ENCODE results near the gene COL25A1. TPM values are rescaled to one million over a fixed set of nuclear protein-coding genes. Genes with fewer than 3 reads are reported as not detected.

The COL25A1 gene
- total RNA-seq, 1 experiment from 2014 or later, result 4.2 TPM

GRCh38 chr4:109160494-109160893 lies 142.0 kb downstream of the COL25A1 start:
- H4K5ac ChIP-seq (ENCODE audit: insufficient read length, low read depth, low read length), result no peak overlapping the region
- Mint-ChIP-seq H3K27ac (peak overlapping the region in 1 of 3 experiments; percentile 55; a peak in 1 of 7 replicates), H3K27me3 (ENCODE audit: low read depth) (no peaks in the 10 kb centered on the region), H3K4me3 (no peak overlapping the region), H3K4me1 (peaks cover 17 to 19% of the 10 kb centered on the region in 2 experiments), H3K9me3 (no peaks in the 10 kb centered on the region), H3K36me3 (ENCODE audit: insufficient read depth in 1 of 3, low read depth in 3 of 3) (no peaks in the 10 kb centered on the region)
- H3K79me2 ChIP-seq (ENCODE audit: insufficient read depth, low read length), result no peaks in the 10 kb centered on the region
- H2BK12ac ChIP-seq (ENCODE audit: insufficient read length, low read depth, low read length), result no peak overlapping the region
- TF ChIP-seq CTCF (conservative IDR thresholded peaks at IDR 0.05), result no peak
- H3K27me3 ChIP-seq (ENCODE audit: insufficient read depth, low read length), result no peaks in the 10 kb centered on the region
- H3T11ph ChIP-seq (ENCODE audit: low read length), result no peak overlapping the region
- H3K79me1 ChIP-seq (ENCODE audit: insufficient read depth, low read depth, low read length, poor library complexity, severe bottlenecking), result no peaks in the 10 kb centered on the region
- no CpG with 5 or more reads among the region's 4 CpGs for WGBS (ENCODE audit: extremely low coverage, insufficient read length, low lambda C conversion rate)
- H3K9ac ChIP-seq (ENCODE audit: extremely low read depth, insufficient read length, low read length), result no peak overlapping the region
- no peak overlapping the region for H4K91ac ChIP-seq (ENCODE audit: insufficient read length, low read depth, low read length)
- no peak overlapping the region for H2BK15ac ChIP-seq (ENCODE audit: low read depth, low read length)
- DNase-seq, result no peak
- no peak overlapping the region for H3K14ac ChIP-seq (ENCODE audit: insufficient read depth, low read length)
- no peak overlapping the region for H2BK5ac ChIP-seq (ENCODE audit: insufficient read length, low read length)
- H3K56ac ChIP-seq (ENCODE audit: insufficient read length, low read depth, low read length), result no peak overlapping the region
- H2AK5ac ChIP-seq (ENCODE audit: insufficient read length, low read length), result no peak overlapping the region
- H3K27ac ChIP-seq (ENCODE audit: insufficient read length, low read depth, low read length), result no peak overlapping the region
- no peak overlapping the region for H3K4me2 ChIP-seq (ENCODE audit: insufficient read depth, insufficient read length, low read length)
- H3K23ac ChIP-seq (ENCODE audit: insufficient read length, low read depth, low read length), result no peak overlapping the region
- no peak overlapping the region for H4K8ac ChIP-seq (replicated peaks; ENCODE audit: insufficient read length, low read depth, low read length)
- H3K23me2 ChIP-seq (ENCODE audit: insufficient read length, low read depth, low read length, poor library complexity, severe bottlenecking), result no peaks in the 10 kb centered on the region
- H4K20me1 ChIP-seq (ENCODE audit: control insufficient read depth, insufficient read depth, insufficient read length), result no peaks in the 10 kb centered on the region
- no peak overlapping the region for H2BK120ac ChIP-seq (ENCODE audit: low read depth, low read length, poor library complexity, severe bottlenecking)
- H3K18ac ChIP-seq (ENCODE audit: insufficient read length, low read depth, low read length), result no peak overlapping the region
- peaks cover 9% of the 10 kb centered on the region for H3K4me1 ChIP-seq (ENCODE audit: insufficient read depth, low read length)
- no peak overlapping the region for H3K4ac ChIP-seq (ENCODE audit: low read depth, low read length)
- H3K9me3 ChIP-seq (ENCODE audit: control insufficient read depth, low read depth, low read length), result no peaks in the 10 kb centered on the region
- no peak overlapping the region for H2AFZ ChIP-seq (ENCODE audit: low read length)
- no peak overlapping the region for H2BK20ac ChIP-seq (ENCODE audit: low read depth, low read length, poor library complexity, severe bottlenecking)
